ENCODE data around the gene EXOC3L4.
"Not testable (repeated sequence)": the region's sequence is repeated elsewhere in the genome, so short reads cannot be mapped to it uniquely, and the experiment has no call there.

Gene EXOC3L4

DNA sequence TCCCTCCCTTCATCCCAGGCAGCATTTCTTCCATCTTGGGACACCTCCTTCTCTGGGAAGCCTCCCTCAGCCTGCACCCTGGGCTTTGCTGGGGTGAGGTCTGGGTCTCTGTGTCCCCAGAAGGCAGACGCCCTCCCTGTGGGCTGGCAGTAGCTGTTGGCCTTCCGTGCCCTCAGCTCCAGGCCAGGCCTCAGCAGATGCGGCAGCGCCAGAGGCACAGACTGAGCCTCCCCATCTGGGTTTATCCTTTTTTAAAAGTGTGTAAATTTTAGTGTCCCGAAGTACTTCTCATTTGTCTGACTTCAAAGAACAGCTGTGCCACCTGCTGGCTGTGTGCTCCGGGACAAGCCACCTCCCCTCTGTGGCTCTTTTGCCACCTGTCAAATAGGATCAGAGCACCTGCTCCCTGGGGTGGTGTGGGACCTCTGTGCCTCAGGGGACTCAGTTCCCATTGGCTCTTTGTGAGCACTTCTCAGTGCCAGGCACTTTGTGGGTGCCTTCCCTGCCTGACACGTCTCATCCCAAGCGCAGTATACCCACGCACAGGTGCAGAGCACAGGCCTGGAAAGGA is 11.1 kb downstream of the EXOC3L4 start:
- DNase-seq (ENCODE audit: low read depth): no peak

DNA sequence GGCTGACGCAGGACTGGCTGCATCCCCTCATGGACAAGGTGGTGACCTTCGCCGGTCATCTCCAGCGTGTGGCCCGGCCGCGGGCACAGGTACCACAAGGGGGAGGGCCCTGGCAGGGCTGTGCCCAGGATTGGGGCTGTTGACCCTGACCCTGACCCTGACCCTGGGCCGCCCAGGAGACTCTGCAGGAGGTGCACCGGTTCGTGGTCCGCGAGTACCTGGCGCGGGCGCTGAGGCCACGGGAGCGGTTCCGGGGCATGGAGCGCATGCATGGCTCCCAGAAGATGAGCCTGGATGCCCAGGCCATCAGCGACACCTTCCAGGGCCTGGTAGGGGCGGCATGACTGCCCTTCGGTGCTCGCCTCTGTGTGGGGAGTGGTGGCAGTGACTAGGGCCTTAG is 12.9 kb downstream of the EXOC3L4 start:
- no peak for DNase-seq (ENCODE audit: low read depth)

DNA sequence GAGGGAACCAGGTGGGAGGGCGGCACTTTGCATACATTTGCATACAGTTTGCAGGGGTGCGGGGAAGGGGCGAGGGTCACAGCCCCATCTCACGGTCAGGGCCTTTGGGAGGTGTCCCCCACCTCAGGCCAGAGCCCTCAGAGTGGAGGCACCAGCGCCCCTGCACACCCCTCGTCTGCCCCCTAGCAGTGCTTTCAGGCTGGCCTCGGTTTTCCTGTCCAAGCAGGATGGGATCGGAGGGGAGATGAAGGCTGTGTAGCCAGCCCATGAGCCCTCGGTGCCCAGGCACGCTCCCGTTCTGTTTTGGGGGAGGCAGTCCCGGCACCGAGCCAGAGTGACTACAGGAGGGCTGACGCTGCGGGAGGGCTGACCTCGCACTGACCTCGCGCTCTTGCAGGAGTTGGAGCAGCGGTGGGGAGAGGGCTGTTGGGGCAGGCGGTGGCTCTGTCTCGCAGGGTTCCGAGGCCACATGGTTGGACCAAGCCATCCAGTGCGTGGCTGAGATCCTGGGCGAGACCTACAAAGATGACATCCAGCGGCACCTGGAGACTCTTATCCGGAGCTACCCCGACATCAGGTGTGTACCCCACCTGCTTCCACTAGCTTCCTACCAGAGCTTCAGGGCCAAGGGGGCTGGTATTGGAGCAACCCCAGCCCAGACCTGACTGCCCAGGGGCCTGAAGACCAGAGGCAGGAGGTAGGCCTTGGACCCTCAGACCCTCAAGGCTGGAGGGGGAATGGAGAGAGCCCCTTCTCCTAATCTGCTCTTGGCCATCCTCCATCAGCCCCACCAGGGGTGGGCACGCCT is 13.6 kb downstream of the EXOC3L4 start:
- DNase-seq (ENCODE audit: low read depth): no peak

DNA sequence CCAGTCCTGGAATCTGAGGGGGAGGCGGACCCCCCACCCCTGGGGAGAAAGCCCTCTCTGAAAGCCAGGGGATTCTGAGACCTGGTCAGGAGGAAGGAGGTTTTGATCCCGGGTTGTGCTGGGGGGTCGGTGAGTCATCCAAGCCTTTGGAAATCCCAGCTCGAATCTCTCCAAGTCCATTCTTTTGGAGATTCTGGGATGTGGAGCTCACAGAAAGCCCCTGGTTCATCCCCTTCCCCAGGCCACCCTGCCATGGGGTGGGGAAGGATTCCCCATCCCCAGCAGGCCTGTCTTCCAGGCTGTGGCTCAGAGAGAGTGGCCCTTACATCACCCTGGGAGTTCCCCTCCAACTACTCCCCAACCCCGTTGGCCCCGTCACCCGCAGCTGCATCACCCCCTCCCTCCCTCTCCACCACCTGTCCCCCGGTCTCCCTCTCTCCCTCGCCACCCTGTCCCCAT is 14.3 kb downstream of the EXOC3L4 start:
- no peak for DNase-seq (ENCODE audit: low read depth)

DNA sequence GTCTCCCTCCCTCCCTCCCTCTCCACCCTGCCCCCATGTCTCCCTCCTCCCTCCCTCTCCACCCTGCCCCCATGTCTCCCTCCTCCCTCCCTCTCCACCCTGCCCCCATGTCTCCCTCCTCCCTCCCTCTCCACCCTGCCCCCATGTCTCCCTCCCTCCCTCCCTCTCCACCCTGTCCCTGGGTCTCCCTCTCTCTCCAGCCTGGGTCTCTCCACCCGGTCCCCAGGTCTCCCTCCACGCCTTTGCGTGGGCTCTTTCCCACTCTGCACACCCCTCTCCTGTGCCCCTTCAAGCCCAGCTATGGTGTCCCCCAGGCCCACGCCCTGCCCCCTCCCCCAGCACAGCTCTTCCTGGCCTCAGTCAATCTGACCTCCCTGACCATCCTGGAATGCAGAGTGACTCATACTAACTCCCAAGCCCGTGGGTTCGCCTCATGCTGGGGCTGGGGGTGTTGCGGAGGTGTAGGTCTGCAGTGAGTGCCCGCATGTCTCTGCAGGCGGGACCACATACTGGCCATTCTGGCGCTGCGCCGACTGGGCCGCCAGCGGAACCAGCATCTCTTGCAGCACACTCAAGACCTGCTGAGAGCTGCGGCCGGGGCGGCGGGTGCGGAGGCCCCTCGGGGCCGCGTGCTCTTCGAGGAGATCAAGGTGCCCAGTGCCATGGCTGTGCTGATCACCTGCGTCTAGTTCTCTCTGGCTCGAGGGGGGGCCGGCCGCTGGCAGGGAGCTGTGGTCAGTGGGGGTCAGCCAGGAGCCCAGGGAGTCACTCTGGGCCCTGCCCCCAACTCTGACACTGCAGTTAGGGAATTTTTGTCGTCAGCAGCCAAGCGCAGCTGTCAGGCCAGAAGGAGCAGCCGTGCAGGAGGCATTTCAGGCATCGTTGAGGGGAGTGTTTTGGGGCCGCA is 15.3 kb downstream of the EXOC3L4 start:
- no peak for DNase-seq (ENCODE audit: low read depth)

DNA sequence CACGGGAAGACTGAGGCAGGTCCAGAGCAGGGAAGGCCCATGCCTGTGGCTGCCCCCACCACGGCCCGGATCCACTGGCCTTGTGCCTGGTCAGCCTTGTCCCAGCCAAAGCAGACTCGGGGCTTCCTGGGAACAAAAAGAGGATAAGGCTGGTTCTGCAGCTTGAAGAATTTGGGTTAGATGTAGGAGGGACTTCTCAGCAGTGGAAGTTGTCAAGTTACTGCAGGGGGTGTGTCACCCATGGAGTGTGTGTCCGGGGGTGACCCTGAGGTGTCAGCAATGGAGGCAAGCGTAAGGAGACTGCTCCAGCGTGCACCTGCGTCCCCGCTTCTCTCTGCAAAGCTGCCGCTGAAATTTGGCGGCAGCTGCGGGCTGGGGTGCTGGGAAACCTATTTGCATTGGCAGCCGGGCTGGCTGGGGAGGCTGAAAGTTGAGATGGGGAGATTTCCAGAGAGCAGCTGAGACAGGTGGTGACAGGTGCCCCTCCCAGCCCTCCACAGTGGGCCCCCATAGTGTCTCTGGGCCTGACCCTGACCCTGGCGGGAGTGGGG is 16.2 kb downstream of the EXOC3L4 start:
- no peak for DNase-seq (ENCODE audit: low read depth)

DNA sequence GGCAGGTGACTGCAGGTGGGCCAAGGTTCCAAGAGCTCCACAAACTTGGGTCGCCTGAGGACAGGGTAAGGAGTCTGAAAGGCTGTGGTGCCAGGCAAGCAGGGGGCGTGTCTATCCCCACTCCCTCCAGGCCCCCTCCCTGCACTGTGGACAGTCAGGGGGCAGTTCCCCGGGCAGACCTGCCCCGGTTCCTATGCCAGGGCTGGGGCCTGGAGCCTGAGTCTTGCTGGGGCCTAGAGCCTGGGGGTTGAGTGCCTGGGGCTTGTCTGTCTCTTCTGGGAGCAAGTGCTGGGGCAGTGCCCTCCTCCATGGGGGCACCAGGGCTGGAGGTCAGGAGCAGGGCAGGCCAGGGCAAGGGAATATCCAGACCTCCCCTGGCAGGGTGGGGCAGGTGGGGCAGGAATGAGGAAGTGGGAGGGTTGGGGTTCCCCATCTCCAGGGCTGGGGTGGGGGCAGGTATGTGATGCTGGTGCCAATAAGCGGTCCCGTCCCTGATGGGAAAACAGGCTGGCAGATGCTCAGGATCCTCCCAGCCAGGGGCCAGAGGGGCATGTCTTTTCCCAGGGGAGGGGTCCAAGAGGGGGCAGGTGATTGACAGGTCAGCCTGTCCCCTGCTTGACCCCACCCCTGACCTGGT is 16.8 kb downstream of the EXOC3L4 start:
- DNase-seq (ENCODE audit: low read depth): no peak

DNA sequence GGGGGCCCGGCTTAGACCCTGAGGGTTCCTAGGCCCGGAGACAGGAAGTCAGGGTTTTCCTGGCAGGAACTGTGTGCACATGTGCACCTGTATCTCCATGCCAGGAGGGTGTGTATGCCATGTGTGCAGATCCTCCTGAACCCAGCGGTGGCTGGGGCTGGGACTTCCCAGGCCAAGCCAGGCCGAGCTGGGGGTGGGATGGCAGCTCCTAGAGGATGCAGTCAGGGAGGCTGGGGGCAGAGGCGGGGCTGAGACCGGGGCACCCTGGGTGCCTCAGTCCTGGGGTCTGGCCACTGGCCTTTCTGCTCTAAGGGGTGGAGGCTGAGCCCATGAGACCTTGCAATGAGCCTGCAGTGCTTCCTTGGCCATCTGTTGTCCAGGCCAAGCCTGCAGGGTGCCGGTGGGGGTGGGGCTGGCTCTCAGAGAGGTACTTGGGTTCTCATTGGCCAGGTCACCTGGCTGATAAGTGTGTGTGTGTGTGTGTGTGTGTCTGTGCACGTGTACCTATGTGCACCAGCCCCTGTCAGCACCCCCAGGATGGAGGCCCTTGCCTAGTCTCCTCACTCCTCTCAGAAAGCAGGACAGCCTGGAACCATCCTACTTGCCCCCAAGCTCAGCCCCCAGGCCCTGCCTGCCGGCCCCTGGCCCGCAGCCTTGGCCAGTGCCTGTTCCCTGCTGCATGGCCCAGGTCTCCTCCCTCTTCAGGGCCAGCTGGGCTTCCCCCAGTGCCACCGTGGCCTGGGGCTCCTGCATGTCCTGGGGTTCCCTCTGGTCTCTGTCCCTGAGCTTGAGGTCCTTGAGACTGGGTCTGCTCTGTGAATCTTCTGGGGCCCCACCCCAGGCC is 18.1 kb downstream of the EXOC3L4 start:
- DNase-seq (ENCODE audit: low read depth): no peak

DNA sequence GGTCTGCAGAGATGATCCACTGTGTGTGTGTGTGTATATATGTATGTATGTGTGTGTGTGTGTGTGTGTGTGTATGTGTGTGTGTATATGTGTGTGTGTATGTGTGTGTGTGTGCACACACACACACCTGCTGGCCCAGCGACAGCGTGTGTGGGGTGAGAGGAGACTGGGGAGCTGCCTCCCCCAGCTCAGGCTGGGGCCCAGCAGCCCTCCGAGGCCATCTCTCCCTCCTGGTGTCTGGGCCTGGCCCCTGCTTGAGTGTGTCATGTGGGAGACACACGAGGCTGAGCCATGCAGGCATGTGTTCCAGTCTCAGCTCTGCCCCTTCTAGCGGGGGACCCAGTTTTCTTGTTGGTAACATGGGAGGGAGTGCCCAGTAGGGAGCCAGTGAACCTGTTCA is 18.8 kb downstream of the EXOC3L4 start:
- no peak for DNase-seq (ENCODE audit: low read depth)

DNA sequence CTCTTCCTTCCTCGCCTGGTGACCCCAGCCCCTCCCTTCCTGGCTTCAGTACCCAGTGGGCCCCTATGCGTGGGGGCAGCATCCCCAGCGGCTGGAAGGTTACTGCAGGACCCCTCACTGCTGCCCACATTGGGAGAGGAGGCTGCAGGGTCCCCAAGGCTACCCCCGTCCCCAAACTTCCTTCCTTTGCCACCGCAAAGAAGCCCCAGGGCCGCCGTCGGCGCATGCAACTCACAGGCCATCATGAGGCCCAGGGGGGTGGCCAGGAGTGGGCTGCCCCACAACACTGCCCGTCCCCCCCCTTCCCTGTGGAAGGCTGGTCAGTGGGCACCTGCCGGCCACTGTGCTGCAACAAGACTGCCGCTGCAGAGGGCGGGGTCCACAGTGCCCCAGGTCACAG is 19.2 kb downstream of the EXOC3L4 start:
- no peak for DNase-seq (ENCODE audit: low read depth)

DNA sequence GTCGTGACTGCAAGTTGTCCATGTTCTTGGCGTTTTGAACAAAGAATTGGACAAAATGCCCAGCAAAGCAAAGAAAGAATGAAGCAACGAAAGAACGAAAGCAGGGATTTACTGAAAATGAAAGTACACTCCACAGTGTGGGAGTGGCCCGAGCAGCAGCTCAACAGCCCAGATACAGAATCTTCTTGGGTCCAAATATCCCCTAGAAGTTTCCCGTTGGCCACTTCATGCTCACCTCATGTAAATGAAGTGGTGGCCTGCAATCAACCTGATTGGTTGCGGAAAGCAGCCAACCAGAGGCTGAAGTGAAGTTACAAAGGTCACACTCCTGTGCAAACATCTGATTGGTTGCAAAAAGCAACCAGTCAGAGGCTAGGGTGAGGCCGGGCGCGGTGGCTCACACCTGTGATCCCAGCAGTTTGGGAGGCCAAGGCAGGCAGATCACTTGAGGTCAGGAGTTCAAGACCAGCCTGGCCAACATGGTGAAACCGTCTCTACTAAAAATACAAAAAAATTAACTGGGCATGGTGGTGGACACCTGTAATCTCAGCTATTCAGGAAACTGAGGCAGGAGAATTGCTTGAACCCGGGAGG is 20.7 kb downstream of the EXOC3L4 start:
- DNase-seq (ENCODE audit: low read depth): not testable (repeated sequence)

DNA sequence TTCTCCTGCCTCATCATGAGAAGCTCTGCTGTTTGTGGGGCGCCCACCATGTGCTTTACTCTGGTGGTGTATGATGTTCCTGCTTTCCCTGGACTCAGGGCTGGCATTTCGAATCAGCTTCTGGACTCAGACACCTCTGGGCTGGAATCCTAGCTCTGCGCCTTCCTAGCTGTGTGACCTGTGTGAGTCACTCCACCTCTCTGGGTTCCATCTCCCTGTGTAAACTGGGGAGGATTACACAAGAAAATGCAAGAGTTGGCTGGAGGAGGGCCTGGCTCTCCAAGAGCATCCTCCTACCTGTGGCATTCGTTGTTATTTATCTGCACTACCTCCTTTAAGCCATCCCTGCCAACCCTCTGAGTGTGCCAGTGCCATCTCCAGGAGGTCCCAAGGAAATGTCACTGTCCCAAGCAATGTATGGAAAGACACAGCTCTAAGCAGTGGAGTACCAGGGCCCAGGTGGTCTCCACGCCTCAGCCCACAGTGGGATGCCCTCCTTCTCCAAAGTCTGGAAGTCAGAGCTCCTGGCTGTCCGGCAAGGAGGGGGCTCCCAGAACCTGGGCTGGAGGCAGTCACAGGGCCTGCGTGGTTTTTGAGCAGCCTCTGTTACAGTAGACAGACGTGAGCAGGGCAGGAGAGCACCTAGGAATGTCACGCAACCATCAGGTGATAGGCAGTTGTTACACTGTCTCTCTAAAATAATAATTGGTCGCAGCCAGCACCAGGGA is 21.5 kb downstream of the EXOC3L4 start:
- no peak for DNase-seq (ENCODE audit: low read depth)

DNA sequence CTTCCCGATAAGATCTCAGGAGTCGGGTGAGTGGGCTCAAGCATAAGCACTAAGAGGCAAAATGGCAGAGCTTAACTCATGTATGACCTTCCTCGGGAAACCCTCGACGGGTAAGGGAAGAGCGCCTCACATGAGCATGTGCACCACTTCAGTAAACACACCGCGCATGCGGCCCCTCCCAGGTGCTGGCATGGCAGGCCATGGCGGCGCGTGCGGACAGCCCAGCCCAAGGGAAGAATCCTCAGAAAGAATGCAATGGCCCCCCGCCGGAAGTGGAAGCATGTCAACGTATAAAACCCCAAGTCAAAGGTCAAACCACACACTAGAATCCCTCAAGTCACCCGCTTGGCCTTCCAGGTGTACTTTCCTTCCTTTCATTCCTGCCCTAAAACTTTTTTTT is 22.1 kb downstream of the EXOC3L4 start:
- no peak for DNase-seq (ENCODE audit: low read depth)

DNA sequence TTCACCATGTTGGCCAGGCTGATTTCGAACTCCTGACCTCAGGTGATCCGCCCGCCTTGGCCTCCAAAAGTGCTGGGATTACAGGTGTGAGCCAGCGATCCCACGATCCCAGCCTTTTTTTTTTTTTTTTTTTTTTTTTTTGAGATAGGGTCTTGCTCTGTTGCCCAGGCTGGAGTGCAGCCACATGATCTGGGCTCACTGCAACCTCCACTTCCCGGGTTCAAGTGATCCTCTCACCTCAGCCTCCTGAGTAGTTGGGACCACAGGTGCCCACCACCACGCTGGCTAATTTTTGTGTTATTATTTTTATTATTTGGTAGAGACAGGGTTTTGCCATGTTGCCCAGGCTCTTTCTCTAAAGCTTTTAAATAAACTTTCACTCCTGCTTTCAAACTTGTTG is 23.0 kb downstream of the EXOC3L4 start:
- DNase-seq (ENCODE audit: low read depth): not testable (repeated sequence)

DNA sequence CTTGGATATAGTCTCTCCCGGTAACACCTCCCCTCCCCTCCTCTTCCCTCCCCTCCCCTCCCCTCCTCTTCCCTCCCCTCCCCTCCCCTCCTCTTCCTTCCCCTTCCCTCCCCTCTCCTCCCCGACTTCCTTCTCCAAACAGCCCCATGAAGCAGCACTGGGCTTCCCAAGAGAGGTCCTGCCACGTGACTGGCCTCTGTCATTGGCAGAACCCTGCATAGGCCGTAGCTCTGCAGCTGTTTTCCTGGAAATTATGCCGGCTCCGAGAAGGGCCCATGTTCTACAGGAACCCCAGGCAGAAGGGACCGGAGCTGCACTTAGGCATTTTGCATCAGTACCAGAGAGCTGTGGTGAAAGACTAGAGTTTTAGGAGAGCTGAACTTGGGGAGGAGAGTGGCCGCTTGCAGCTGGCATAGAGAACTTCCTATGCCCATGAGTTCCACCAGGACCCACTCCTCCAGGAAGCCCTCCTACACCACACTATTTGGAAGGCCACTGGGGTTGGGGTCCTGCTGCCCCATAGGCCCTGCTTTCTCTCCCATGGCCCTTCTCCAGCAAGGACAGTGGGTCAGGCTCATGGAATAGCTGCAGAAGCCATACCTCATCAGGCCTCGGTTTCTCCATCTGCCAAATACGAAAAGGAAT is 23.6 kb downstream of the EXOC3L4 start:
- no peak for DNase-seq (ENCODE audit: low read depth)

DNA sequence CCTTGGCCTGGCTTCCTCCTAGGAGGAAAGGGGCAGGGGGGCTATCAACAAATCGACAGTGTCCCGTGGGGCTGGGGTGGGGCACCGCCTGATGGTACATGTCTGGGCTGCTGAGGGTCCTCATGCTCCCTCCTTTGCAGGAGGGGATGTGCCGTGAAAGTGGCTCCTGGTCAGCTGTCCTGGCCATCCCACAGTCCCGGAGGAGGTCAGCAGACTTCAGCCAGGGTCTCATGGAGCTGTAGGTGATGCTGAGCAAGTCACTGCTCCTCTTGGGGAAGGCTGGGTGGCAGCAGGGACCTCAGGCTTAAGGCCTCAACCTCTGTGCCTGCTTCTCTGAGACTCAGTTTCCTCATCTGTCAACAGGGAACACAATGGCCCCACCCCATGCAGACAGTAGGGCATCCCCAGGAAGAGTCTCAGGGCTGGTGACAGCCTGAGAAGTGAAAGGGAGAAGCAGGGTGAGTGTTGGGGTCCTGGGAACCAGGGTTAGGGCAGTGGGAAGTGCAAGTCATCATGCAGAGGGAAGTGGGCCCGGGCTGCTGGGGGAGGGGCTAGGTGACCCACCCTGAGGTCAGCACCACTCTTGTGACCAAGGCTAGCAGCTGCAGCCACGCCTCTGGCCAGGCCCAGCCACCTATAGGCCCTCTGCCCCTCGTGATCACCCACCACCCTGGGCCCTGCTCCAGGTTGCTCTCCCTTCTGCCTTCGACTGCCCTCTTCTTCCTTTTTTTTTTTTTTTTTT is 24.3 kb downstream of the EXOC3L4 start:
- DNase-seq (ENCODE audit: low read depth): no peak

DNA sequence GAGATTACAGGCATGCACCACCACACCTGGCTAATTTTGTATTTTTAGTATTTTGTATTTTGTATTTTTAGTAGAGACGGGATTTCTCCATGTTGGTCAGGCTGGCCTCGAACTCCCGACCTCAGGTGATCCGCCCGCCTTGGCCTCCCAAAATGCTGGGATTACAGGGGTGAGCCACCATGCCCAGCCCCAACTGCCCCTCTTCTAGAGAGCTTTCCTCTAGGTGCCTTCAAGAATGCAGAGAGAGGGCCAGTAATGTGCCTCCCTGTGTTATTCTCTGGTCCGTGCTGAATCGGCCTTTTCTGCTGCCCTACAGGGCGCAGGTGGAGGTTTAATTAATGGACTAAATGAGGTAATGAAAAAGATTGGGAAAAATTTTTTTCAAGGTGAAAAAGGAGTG is 25.0 kb downstream of the EXOC3L4 start:
- DNase-seq (ENCODE audit: low read depth): not testable (repeated sequence)

DNA sequence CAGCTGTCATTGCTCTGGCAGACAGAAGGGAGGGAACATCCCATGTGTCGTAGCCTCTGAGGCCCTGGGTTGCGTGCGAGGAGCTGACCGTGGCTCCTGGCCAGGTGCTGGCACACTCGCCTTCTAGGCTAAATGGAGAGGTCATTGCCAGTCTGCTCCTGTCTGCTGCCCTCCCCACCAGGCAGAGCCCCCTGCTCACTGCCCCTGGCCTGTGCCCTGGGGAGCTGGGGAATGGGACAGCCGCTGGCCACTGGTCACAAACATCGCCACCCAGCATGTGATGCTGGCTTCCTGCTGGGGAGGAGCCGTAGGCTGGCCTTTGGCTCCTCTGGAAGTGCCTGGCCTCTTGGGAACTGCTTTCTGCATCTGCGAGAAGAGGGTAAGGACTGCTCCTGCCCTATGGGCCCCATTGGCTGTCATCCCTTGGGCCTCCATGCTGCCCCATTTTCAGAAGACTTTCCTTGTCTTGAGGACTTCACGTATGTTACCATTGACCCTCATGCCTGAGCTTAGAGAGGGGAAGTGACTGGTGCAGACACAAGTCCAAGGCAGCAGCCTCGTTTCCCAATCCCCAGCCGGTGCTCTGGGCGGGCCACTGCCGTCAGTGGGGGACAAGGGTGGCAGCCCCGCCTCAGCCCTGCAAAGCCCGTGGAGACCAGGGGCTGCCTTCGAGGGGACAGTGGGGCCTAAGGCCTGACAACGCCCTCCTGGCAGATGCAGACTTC is 26.8 kb downstream of the EXOC3L4 start:
- DNase-seq (ENCODE audit: low read depth): no peak

Data from stimulated activated CD8-positive, alpha-beta memory T cell treated with anti-CD3 and anti-CD28 coated beads, Interleukin-15, amount 100 ng/mL, for 24 hours (primary cell).